ENCODE measurements around the gene SPATA16. TPM values are rescaled to one million over a fixed set of nuclear protein-coding genes. Genes with fewer than 3 reads are reported as not detected.

SPATA16 gene
- total and polyA plus RNA-seq, 7 donors, result not detected

DNA sequence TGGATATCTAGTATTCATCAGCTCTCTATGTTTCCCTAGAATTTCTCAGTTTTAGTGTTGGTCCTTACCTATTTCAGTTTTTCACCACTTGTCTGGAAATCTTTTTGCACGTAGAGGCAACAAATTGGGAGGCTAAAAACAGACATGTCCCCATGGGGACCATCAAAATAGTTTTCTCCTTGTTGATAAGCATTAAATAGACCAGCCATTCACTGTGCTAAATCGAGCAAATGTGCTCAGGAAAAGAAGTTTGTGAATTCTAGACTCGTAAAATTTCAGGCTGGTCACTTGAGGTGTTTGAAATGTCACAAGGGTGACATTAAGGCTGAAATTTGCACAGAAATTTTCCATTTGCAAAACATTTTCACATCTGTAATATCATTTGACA lies 102.6 kb downstream of the SPATA16 start:
- Histone ChIP-seq H3K27me3 (no peaks in the 10 kb centered on the region), H3K36me3 (no peaks in the 10 kb centered on the region), H3K9me3 (no peaks in the 10 kb centered on the region), H3K27ac (no peak overlapping the region), H3K4me3 (no peak overlapping the region), H3K4me1 (no peaks in the 10 kb centered on the region)
- DNase-seq, result no peak
- 69 to 78% methylated on average over 3 of the region's 3 CpGs for WGBS, 2 donors
- TF ChIP-seq, protein P1, sequence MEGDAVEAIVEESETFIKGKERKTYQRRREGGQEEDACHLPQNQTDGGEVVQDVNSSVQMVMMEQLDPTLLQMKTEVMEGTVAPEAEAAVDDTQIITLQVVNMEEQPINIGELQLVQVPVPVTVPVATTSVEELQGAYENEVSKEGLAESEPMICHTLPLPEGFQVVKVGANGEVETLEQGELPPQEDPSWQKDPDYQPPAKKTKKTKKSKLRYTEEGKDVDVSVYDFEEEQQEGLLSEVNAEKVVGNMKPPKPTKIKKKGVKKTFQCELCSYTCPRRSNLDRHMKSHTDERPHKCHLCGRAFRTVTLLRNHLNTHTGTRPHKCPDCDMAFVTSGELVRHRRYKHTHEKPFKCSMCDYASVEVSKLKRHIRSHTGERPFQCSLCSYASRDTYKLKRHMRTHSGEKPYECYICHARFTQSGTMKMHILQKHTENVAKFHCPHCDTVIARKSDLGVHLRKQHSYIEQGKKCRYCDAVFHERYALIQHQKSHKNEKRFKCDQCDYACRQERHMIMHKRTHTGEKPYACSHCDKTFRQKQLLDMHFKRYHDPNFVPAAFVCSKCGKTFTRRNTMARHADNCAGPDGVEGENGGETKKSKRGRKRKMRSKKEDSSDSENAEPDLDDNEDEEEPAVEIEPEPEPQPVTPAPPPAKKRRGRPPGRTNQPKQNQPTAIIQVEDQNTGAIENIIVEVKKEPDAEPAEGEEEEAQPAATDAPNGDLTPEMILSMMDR (IDR thresholded peaks at IDR 0.05), result no peak
- TF ChIP-seq POLR2AphosphoS5 (IDR thresholded peaks at IDR 0.05), result no peak
- TF ChIP-seq POLR2A (IDR thresholded peaks at IDR 0.05), result no peak
- no peak for TF ChIP-seq EP300 (IDR thresholded peaks at IDR 0.05)
- intact Hi-C loops (cut with DNase I), result no loop called here

DNA sequence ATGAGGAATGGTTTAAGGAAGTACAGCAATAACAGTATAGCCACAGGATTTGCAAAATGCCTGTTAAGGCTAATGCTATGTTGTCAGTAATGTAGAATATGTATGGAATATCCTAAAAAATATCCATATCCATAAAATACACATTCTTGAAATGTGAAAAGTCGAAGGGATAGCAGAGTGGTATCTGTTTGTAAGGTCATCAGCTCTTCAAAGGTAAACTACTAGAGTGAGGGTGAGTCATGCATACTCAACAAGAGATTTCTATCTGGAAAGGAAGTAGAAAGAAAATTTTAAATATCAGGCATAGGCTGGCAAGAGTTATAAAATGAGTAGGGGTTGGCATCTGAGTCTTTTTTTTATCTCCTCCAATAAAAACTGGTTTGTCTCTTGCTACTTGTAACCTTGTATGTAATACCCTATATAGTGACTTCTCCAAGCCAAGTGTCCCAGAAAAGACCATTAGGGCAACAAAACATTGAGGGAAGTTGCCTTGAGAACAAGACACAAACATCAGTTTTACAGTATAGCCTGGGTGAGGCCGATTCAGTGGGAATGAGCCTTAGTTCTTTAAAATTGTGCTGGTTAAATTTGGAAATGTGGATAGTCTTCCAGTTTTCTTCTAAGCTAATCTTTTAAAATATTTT lies 103.1 kb downstream of the SPATA16 start:
- H3K27me3 ChIP-seq, result no peaks in the 10 kb centered on the region
- H3K4me3 ChIP-seq, result no peak overlapping the region
- H3K27ac ChIP-seq, result no peak overlapping the region
- intact Hi-C loops (cut with DNase I), result no loop called here
- no peaks in the 10 kb centered on the region for H3K9me3 ChIP-seq
- WGBS, 2 donors, result 39 to 65% methylated on average over 2 of the region's 2 CpGs
- TF ChIP-seq POLR2A (IDR thresholded peaks at IDR 0.05), result no peak
- TF ChIP-seq, protein P1 (IDR thresholded peaks at IDR 0.05), result no peak
- no peak for TF ChIP-seq POLR2AphosphoS5 (IDR thresholded peaks at IDR 0.05)
- TF ChIP-seq EP300 (IDR thresholded peaks at IDR 0.05), result no peak
- no peaks in the 10 kb centered on the region for H3K36me3 ChIP-seq
- DNase-seq, result no peak
- H3K4me1 ChIP-seq, result no peaks in the 10 kb centered on the region

DNA sequence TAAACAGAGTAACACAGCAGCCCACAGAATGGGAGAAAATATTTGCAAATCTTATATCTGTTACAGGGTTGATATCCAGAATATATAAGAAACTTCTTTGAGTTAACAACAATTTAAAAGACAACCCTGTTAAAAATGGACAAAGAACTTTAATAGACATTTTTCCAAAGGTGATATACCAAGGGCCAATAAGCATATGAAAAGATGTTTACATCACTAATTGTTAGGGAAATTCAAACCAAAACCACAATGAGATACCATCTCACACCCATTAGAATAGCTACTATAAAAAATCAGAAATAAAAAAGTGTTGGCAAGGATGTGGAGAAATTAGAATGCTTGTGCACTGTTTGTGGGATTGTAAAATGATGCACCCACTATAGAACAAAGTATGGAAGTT lies 110.8 kb downstream of the SPATA16 start:
- no peak overlapping the region for H3K27ac ChIP-seq
- DNase-seq, result no peak
- no peaks in the 10 kb centered on the region for H3K27me3 ChIP-seq
- no peaks in the 10 kb centered on the region for H3K4me1 ChIP-seq
- no peaks in the 10 kb centered on the region for H3K36me3 ChIP-seq
- H3K4me3 ChIP-seq, result no peak overlapping the region
- intact Hi-C loops (cut with DNase I), result no loop called here
- no peak for TF ChIP-seq POLR2AphosphoS5 (IDR thresholded peaks at IDR 0.05)
- TF ChIP-seq, protein P1 (IDR thresholded peaks at IDR 0.05), result no peak
- H3K9me3 ChIP-seq, result no peaks in the 10 kb centered on the region

DNA sequence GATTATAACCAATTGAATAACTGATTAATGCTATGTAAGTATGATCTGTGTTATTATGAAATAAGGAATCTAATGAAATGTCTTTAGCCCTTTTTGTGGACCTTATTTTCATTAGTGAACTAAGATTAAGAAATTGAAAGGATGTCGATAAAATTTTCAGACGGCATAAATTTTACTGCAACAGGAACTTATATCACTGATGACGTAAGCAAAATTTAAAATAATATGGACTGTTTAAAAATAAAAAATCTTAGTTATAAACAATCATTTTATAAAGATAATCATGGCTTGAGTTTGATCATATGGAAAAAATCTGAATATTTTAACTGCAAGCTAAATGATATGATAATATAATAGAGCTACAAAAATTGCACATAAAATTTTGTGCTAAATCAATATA lies 112.7 kb downstream of the SPATA16 start:
- H3K4me1 ChIP-seq, result no peaks in the 10 kb centered on the region
- no peaks in the 10 kb centered on the region for H3K27me3 ChIP-seq
- H3K4me3 ChIP-seq, result no peak overlapping the region
- H3K9me3 ChIP-seq, result no peaks in the 10 kb centered on the region
- TF ChIP-seq, protein P1 (IDR thresholded peaks at IDR 0.05), result no peak
- no peaks in the 10 kb centered on the region for H3K36me3 ChIP-seq
- WGBS, 2 donors, result 89 to 96% methylated on average over 3 of the region's 3 CpGs
- no peak overlapping the region for H3K27ac ChIP-seq
- no peak for DNase-seq
- intact Hi-C loops (cut with DNase I), result no loop called here

DNA sequence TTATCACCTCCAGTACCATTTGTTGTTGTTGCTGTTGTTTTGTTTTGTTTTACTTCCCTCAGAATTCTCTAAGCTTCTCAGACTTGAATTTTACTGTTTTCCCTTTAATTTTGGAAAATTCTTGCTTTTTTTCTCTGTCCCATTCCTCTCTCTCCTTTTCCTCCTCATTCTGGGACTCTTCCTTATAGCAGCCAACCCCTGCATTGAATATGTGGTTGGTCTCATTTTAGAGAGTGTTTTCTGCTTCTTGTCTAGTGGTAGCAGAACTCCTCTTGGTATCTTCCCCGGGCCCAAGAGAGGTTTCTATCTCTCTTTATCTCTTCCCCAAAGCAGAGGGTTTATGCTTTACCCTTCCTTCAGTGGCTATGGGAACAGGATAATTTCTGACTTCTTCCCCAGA lies 113.6 kb downstream of the SPATA16 start:
- 79 to 84% methylated on average over 1 of the region's 1 CpG for WGBS, 2 donors
- TF ChIP-seq, protein P1 (IDR thresholded peaks at IDR 0.05), result no peak
- TF ChIP-seq POLR2AphosphoS5 (IDR thresholded peaks at IDR 0.05), result no peak
- H3K27ac ChIP-seq, result no peak overlapping the region

More for the DNA sequence above, 113.6 kb downstream of the SPATA16 start:
- H3K9me3 ChIP-seq, result no peaks in the 10 kb centered on the region
- H3K4me3 ChIP-seq, result no peak overlapping the region
- H3K27me3 ChIP-seq, result no peaks in the 10 kb centered on the region
- no peaks in the 10 kb centered on the region for H3K36me3 ChIP-seq
- no peak for DNase-seq
- no peaks in the 10 kb centered on the region for H3K4me1 ChIP-seq
- intact Hi-C loops (cut with DNase I), result no loop called here

All from sigmoid colon (tissue), 7 donors.